Common myeloid progenitor, CD34-positive (primary cell): ENCODE measurements around the gene IL1RL2.

Experiments used
- CTCF ChIA-PET: fragments of 350-600 bp; sonication (Branson Sonifier 250); formaldehyde crosslinking; loops from one replicate; lab custom pipeline; 2021; ENCODE audit warnings: antibody characterized with exemption; lab: Charles Lee
- POLR2A ChIA-PET: fragments of 350-600 bp; sonication (Branson Sonifier 250); formaldehyde crosslinking; loops from one replicate; lab custom pipeline; 2021; ENCODE audit warnings: antibody characterized with exemption; lab: Charles Lee
- DNase-seq, 3 donors: peaks; one replicate each; pipeline versions ENCODE4 v3.0.0 to v3.0.0-alpha.2; 2013
- H3K27ac ChIP-seq, 2 experiments: 1 replicate in 1 of 2; 2 replicates in 1 of 2; pipeline ENCODE4 v1.7.0; 2013; ENCODE audit warnings: inconsistent platforms in 2 of 2, low read length in 2 of 2, mild to moderate bottlenecking in 2 of 2, low read depth in 1 of 2, moderate library complexity in 1 of 2; ENCODE audit not compliant: severe bottlenecking in 2 of 2, insufficient read depth in 1 of 2, poor library complexity in 1 of 2
- H3K27me3 ChIP-seq, 5 experiments: replicated peaks in 2 of 5; 1 replicate in 3 of 5; 2 replicates in 2 of 5; pipeline versions ENCODE4 v1.6.1 to v1.7.0; 2013; ENCODE audit warnings: low read length in 4 of 5, mild to moderate bottlenecking in 2 of 5, moderate library complexity in 2 of 5, inconsistent platforms in 1 of 5; ENCODE audit not compliant: insufficient read depth in 5 of 5, control insufficient read depth in 4 of 5
- H3K36me3 ChIP-seq, 4 experiments: 1 replicate in 2 of 4; 2 replicates in 2 of 4; pipeline versions ENCODE4 v1.6.1 to v1.7.0; 2013; ENCODE audit warnings: low read length in 3 of 4, control low read depth in 1 of 4, mild to moderate bottlenecking in 1 of 4; ENCODE audit not compliant: control insufficient read depth in 4 of 4, insufficient read depth in 4 of 4
- H3K4me1 ChIP-seq, 4 experiments: 1 replicate in 3 of 4; 2 replicates in 1 of 4; pipeline versions ENCODE4 v1.6.1 to v1.7.1; 2013; ENCODE audit warnings: low read length in 3 of 4, mild to moderate bottlenecking in 3 of 4, control low read depth in 1 of 4, inconsistent platforms in 1 of 4, moderate library complexity in 1 of 4; ENCODE audit not compliant: control insufficient read depth in 4 of 4, insufficient read depth in 4 of 4; ENCODE audit errors: control extremely low read depth in 1 of 4
- H3K4me3 ChIP-seq, 7 experiments: 1 replicate in 4 of 7; 2 replicates in 3 of 7; pipeline versions ENCODE4 v1.5.1 to v1.7.0; 2013; ENCODE audit warnings: mild to moderate bottlenecking in 7 of 7, low read length in 6 of 7, moderate library complexity in 6 of 7, inconsistent platforms in 2 of 7, low read depth in 2 of 7, control low read depth in 1 of 7; ENCODE audit not compliant: insufficient read depth in 4 of 7, control insufficient read depth in 1 of 7; ENCODE audit errors: extremely low read depth in 1 of 7
- H3K9me3 ChIP-seq, 5 experiments: 1 replicate in 4 of 5; 2 replicates in 1 of 5; pipeline versions ENCODE4 v1.6.1 to v1.7.1; 2013; ENCODE audit warnings: low read length in 4 of 5, mild to moderate bottlenecking in 2 of 5, inconsistent platforms in 1 of 5, low read depth in 1 of 5, moderate library complexity in 1 of 5; ENCODE audit not compliant: control insufficient read depth in 4 of 5, insufficient read depth in 2 of 5; ENCODE audit errors: control extremely low read depth in 1 of 5
- WGBS: methylation state at CpG from one replicate; pipeline ENCODE4 v1.1.5; 2013; ENCODE audit not compliant: insufficient coverage; 5-methylcytosine and 5-hydroxymethylcytosine counted together

IL1RL2 gene

DNA sequence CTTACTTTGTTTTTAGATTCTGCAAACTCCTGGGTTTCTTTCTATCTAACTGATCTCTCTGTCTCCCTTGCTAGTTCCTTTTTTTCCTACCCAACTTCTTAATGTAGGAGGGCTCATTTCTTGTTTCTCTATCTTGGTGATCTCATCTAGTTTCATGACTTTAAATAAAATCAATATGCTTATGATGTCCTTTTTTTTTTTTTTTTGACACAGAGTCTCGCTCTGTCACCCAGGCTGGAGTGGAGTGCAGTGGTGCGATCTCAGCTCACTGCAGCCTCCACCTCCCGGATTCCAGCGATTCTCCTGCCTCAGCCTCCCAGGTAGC, 82.3 kb downstream of the IL1RL2 start:
- Histone ChIP-seq H3K27ac (no peak overlapping the region), H3K4me1 (peaks cover 0 to 7% (median under 1%) of the 10 kb centered on the region in 4 experiments), H3K4me3 (no peak overlapping the region), H3K36me3 (peaks cover 0 to 3% (median 0%) of the 10 kb centered on the region in 4 experiments), H3K27me3 (no peaks in the 10 kb centered on the region), H3K9me3 (no peaks in the 10 kb centered on the region)
- WGBS = 80% methylated on average over 2 of the region's 4 CpGs
- DNase-seq = no peak
- ChIA-PET POLR2A (no interaction called here), CTCF (interaction anchor here (0.9 to 2.0 kb wide), 2 partner anchors 15 to 17 kb away, joined by 3 to 5 read pairs; no protein-coding TSS in a partner anchor)

DNA sequence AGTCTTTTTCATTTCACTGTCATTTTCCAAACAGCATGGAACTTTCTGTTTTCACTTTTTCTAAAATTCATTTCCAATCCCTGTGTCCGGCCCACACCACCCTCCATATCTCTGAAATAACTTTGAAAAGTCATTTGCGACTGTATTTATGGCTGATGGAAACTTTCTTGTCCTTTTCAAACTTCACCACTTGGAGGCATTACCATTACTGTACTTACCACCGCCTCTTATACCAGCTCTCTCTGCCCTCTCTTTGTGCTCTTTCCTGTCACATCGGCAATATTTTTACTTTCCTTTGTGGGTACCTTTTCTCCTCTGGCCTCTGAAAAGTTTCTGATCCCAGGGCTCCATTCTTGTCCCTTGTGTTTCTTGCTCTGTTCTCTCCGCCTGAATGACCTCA, 85.0 kb downstream of the IL1RL2 start:
- Histone ChIP-seq H3K4me1 (peaks cover 0 to 10% (median under 1%) of the 10 kb centered on the region in 4 experiments), H3K4me3 (no peak overlapping the region), H3K36me3 (peaks cover 0 to 3% (median 0%) of the 10 kb centered on the region in 4 experiments), H3K27ac (no peak overlapping the region), H3K9me3 (peaks cover 0 to 6% (median 0%) of the 10 kb centered on the region in 5 experiments), H3K27me3 (no peaks in the 10 kb centered on the region)
- CTCF ChIA-PET = interaction anchor here (0.6 to 1.5 kb wide), 11 partner anchors 10 to 177 kb away, joined by 3 to 5 read pairs (median 3); no protein-coding TSS in a partner anchor
- WGBS = 0% methylated on average over 2 of the region's 5 CpGs
- DNase-seq = peak in 2 of 3 donors; percentile 44 to 47
- POLR2A ChIA-PET = no interaction called here

DNA sequence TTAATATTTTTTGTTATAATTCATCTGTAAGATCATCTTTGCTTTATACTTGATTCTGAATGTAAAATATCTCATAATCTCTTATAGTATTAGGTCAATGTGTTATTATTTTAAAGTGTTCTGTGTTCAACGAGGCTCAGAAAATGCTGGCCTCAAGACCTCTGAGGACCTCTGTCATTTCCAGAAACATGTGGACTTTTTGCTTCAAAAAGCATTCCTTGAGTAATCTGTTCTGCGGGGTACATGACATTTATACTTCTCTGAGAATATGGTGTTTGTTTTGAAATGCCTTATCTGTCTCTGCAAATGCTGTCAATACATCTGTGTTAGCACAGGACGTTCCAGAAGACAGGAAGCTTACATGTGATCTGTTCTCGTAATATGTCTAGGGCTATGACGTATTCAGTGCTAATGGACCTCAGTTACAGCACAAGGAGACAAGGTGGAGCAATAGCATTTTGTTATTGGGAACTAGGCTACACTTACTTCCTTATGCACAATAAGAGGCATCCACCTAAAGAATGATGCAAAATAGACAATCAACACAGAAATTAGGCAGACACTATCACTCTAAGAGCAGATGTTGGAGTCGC, 86.9 kb downstream of the IL1RL2 start:
- no peak overlapping the region for H3K4me3 ChIP-seq
- H3K9me3 ChIP-seq = peaks cover 0 to 6% (median 0%) of the 10 kb centered on the region in 5 experiments
- peaks cover 0 to 3% (median 0%) of the 10 kb centered on the region in 4 experiments for H3K36me3 ChIP-seq
- POLR2A ChIA-PET = no interaction called here
- H3K27me3 ChIP-seq = no peaks in the 10 kb centered on the region
- H3K27ac ChIP-seq = no peak overlapping the region
- H3K4me1 ChIP-seq = peaks cover 0 to 21% (median 2%) of the 10 kb centered on the region in 4 experiments
- DNase-seq = peak in 1 of 3 donors; percentile 19
- CTCF ChIA-PET = interaction anchor here (0.9 kb wide), 1 partner anchor 20 kb away, joined by 3 read pairs; no protein-coding TSS in a partner anchor
- WGBS = 73% methylated on average over 5 of the region's 6 CpGs

DNA sequence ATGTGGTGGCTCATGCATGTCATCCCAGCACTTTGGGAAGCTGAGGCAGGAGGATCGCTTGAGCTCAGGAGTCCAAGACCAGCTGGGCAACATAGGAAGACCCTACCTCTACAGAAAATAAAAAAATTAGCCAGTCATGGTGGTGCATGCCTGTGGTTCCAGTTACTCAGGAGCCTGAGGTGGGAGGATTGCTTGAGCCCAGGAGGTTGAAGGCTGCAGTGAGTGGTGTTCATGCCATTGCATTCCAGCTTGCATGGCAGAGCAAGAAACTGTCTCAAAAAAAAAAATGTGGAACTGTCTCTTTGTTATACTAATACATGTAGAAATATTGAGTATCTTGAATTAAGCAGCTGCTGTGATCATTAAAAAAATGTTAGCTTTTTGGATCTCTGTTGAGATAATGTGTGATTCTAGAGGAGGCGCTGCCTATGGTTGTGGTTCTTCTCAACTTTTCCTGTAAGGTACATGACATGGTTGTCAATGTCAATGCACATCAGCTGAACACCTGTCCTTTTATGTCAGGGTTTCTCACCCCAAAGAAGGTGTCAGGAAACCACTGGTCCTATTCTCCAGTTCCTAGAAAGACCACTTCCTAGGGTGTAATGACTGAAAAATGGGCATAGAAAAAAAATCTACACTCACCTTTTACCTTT, 89.9 kb downstream of the IL1RL2 start:
- Histone ChIP-seq H3K4me1 (peaks cover 0 to 27% (median 3%) of the 10 kb centered on the region in 4 experiments), H3K4me3 (no peak overlapping the region), H3K36me3 (no peaks in the 10 kb centered on the region), H3K27me3 (no peaks in the 10 kb centered on the region), H3K9me3 (peaks cover 0 to 6% (median 0%) of the 10 kb centered on the region in 5 experiments), H3K27ac (no peak overlapping the region)
- no CpG with 5 or more reads among the region's 2 CpGs for WGBS
- no peak for DNase-seq
- POLR2A ChIA-PET = no interaction called here
- CTCF ChIA-PET = interaction anchor here (0.9 to 1.6 kb wide), 5 partner anchors 13 to 25 kb away, joined by 3 to 5 read pairs (median 5); no protein-coding TSS in a partner anchor

- no peak for DNase-seq
- ChIA-PET CTCF (interaction anchor here (0.6 to 1.6 kb wide), 5 partner anchors 14 to 169 kb away, joined by 3 to 5 read pairs (median 3); no protein-coding TSS in a partner anchor), POLR2A (no interaction called here)
- Histone ChIP-seq H3K27me3 (no peaks in the 10 kb centered on the region), H3K27ac (no peak overlapping the region), H3K9me3 (peaks cover 0 to 6% (median 0%) of the 10 kb centered on the region in 5 experiments), H3K4me1 (peaks cover 0 to 33% (median 4%) of the 10 kb centered on the region in 4 experiments), H3K36me3 (no peaks in the 10 kb centered on the region), H3K4me3 (no peak overlapping the region)
- 100% methylated on average over 1 of the region's 1 CpG for WGBS
Observed at GRCh38 chr2:102277202-102277700, 90.4 kb downstream of the IL1RL2 start.

DNA sequence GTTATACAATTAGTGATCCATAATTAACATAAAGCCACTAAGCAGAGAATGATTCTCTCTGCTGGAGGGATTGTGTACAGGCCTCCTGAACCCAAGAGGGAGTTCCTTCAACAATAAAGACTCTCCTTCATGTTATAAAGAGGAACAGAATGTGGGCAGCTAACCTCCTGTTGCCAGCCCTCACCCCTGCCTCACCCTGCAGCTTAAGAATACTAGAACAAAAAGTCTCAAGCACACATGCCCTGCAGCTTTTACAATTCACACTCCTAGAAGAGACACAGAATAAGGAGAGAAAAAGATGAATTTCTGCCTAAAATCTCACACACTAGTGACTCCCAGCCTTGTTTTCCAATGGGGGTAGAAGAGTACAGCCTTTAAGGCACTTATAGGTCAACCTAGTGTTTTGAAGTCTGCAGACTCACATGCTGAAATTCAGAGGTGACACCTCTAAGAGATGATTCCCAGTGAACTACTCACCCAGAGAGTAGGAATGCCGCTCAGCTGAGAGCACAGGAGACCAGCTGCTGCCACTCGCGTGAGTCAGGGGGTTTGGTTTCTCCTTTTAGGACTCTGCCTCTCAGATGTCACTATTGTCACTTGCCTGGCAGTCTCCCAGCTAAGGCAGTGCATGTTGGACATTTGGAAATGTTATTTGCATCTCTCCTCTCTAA, 92.0 kb downstream of the IL1RL2 start:
- ChIA-PET POLR2A (no interaction called here), CTCF (interaction anchor here (1.8 kb wide), 1 partner anchor 80 kb away, joined by 3 read pairs; no protein-coding TSS in a partner anchor)
- WGBS = no CpG with 5 or more reads among the region's 3 CpGs
- Histone ChIP-seq H3K9me3 (peaks cover 0 to 6% (median 0%) of the 10 kb centered on the region in 5 experiments), H3K27ac (no peak overlapping the region), H3K27me3 (no peaks in the 10 kb centered on the region), H3K4me1 (peaks cover 0 to 47% (median 9%) of the 10 kb centered on the region in 4 experiments), H3K36me3 (no peaks in the 10 kb centered on the region), H3K4me3 (no peak overlapping the region)
- peak in 2 of 3 donors; percentile 34 to 43 for DNase-seq
